ENCODE results near the gene ZDHHC11B.
"Not testable (repeated sequence)": the region's sequence is repeated elsewhere in the genome, so short reads cannot be mapped to it uniquely, and the experiment has no call there.

ZDHHC11B gene, protein sequence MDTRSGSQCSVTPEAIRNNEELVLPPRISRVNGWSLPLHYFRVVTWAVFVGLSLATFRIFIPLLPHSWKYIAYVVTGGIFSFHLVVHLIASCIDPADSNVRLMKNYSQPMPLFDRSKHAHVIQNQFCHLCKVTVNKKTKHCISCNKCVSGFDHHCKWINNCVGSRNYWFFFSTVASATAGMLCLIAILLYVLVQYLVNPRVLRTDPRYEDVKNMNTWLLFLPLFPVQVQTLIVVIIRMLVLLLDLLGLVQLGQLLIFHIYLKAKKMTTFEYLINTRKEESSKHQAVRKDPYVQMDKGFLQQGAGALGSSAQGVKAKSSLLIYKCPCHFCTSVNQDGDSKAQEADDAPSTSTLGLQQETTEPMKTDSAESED

DNA sequence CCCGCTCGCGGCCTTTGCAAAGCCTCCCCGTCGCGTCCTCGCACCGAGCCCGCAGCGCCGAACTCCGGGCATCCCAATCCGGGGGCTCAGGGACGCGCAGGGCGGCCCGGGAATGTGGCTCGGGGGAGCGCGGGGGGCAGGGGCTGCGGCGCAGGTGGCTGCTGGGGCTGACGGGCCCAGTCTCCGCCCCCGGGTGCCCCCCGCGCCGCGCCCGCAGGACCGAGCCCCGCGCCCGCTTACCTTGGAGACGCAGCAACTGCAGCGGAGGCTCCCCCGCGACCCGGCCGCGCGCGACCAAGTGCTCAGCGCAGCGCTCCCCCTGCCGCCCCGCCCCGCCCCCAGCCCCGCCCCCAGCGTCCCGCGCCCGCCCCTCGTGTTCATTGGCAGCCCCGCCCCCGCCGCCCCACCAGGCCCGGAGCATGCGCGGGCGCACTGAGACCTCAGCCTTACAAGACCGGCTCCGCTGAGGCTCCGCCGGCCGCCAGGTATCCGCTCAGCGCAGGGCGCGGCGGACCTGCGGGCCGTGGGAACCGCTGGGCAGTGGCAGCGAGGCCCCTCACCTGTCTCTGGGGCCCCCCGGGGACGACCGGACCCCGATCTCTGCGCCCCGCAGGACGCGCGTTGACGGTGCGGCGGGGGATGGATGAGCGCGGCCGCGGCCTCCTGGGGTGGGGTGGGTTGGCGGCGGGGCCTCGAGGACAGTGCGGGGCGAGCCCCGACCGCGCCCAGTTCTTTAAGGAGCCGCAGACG, at the start of gene ZDHHC11B:
TSS of gene ZDHHC11B (minus strand) at position 302 of the 750 bp plus-strand sequence. CDS start 17,810 bp downstream, outside the sequence.
- DNase-seq = peak; percentile 91

DNA sequence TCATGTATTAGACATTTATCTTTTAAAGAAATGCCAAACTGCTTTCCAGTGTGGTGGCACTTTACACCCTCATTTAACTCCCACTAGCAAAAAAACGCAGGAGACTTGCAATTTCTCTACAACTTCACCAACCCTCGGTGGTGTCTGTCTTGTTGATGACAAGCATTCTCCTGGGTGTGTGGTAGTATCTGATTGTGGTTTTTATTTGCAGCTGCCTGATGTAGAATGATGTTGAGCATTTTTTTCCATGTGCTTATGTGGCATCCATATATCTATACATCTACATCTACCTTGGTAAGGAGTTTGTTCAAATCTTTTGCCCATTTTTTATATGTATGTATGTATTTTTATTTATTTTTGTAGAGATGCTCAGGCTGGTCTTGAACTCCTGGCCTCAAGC, 49.5 kb upstream of the ZDHHC11B start:
- DNase-seq = not testable (repeated sequence)

DNA sequence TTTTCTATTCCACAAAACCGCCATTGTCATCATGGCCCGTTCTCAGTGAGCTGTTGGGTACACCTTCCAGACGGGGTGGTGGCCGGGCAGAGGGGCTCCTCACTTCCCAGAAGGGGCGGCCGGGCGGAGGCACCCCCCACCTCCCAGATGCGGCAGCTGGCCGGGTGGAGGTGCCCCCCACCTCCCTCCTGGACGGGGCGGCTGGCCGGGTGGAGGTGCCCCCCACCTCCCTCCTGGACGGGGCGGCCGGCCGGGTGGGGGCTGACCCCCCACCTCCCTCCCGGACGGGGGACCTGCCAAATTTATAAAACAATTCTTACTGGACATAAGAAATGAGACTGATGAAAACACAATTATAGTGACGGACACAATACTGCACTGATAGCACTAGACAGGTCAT, 43.7 kb upstream of the ZDHHC11B start:
- DNase-seq = not testable (repeated sequence)

DNA sequence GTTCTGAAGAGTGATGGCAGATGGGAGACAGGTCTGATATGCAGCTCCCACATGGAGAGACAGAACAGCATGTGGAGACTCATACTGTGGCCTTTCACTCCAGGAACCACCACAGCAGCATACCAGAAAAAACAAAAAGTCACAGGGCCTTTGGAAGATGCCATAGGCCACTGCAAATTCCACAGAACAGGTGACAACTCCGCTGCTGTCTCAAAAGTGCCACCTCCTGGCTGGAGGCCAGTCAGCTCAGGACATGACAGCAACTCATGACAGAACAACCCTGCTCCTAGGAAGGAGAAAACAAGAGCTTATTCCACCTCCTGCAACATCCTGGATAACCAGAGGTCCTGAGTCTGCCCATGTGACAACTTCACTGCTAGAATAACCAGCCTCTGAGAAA, 41.0 kb upstream of the ZDHHC11B start:
- DNase-seq = not testable (repeated sequence)

DNA sequence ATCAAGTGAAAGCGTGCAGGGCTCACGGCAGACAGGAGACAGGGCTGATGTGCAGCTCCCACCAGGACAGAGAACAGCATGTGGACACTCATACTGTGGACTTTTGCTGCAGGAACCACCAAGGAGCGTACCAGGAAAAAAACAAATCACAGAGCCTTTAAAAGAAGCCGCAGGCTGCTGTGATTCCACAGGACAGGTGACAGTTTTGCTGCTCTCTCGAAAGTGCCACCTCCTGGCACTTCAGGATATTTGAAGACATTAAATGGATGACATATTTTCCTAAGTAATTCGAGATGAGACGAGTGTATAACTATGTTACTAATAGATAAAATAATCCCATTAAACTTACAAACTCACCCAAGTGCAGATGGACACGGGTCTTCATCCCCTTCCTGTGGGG, 37.0 kb upstream of the ZDHHC11B start:
- DNase-seq = no peak

DNA sequence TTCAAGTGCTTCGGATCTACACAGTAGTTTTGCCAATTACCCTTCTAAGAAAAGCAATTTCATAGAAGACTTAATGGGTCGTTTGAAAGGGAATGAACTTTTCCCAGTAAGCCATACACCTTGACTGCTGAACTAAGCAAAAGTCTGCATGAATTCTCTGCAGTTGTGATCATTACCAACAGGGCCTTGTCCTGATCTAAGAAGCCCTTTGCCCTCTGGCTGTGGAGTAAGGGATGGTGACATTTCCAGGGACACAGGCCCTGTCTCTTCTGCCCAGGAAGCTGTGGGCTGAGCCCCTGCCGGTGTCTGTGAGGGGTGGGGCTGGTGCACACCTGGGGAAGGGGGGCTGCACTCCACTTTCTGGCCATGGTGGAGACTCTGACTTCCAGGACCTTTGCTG, 35.7 kb upstream of the ZDHHC11B start:
- no peak for DNase-seq

DNA sequence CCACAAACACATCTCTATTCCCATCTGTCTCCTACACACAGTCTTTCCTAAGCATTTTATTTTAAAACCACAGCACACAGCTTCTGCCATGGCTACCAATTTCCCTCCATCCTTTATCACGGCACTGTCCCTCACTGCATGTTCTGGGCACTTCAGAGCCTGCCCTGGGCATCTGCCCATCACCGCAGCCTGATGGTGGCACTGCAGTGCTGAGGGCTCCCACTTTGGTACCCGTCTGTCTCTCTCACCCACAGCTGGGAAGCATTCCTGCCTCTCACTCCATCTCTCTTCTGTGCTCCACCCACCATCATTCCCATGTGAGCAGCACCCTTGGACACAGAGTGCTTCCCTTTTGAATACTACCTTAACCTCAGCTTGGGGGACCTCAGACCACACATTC, 34.5 kb upstream of the ZDHHC11B start:
- DNase-seq = no peak

DNA sequence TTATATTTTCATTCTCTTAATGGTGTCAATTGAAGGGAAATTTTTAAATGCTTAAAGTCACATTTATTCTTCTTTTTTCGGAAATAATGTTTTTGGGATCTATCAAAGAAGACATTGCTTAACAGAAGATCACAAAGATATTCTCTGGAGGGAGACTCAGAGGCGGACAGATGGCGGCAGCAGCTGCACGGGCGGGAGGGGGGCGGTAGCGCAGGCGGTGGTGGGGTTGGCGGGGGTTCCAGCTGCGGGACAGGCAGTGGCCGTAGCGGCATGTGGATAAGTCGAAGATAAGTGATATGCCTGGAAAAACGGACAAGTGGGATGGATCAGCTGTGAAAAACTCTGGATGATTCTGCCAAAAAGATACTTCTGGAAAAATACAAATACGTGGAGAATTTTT, 31.6 kb upstream of the ZDHHC11B start:
- DNase-seq = no peak

DNA sequence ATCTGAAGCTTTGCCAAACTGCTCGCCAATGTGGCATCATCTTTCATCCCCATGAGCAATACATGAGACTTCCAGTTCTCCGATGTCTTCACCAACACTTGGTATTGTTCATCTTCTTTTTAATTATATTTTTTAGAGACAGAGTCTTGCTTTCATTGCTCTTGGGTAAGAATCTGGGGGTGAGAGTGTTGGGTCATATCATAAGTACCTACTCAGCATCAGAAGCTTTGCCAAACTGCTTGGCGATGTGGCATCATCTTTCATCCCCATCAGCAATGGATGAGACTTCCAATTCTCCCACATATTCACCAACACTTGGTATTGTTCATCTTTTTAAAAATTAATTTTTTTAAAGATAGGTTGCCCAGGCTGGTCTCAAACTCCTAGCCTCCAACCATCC, 30.9 kb upstream of the ZDHHC11B start:
- DNase-seq = no peak

DNA sequence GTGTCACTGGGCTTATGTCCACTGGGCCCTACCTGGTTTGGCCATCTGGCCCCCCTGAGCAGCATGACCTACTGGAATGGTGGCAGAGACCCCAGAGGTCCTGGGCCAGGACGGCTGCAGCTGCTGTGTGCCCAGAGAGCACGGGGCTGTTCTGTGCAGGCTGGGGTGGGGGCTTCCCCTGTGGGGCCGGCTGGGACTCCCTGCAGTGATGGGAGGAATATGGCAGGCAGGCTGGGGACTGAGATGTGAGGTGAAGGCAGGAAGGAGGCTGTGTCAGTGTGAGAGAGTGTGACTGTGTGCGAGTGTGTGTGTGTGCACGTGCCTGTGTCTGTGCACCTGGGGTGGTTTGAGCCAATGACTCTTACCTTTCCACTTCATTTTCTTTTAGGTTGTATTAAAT, 29.0 kb upstream of the ZDHHC11B start:
- not testable (repeated sequence) for DNase-seq

DNA sequence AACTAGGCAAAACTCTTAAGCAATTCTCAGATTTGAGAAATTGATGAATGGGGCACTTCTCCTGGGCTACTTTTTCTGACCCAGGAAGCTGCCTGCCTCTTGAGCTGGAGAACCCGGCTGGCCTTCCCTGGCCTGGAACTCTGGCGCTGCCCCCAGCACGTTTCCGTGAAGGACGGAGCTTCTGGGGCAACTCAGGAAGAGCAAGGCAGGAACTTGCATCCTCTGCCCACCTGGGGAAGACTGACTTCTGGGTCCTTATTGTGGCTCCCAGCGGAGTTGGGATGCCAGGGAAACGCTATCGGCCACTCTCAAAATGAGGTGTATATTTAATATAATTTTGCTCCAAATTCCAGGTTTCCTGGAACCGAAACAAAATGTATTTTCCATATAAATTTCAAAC, 26.9 kb upstream of the ZDHHC11B start:
- DNase-seq = not testable (repeated sequence)

DNA sequence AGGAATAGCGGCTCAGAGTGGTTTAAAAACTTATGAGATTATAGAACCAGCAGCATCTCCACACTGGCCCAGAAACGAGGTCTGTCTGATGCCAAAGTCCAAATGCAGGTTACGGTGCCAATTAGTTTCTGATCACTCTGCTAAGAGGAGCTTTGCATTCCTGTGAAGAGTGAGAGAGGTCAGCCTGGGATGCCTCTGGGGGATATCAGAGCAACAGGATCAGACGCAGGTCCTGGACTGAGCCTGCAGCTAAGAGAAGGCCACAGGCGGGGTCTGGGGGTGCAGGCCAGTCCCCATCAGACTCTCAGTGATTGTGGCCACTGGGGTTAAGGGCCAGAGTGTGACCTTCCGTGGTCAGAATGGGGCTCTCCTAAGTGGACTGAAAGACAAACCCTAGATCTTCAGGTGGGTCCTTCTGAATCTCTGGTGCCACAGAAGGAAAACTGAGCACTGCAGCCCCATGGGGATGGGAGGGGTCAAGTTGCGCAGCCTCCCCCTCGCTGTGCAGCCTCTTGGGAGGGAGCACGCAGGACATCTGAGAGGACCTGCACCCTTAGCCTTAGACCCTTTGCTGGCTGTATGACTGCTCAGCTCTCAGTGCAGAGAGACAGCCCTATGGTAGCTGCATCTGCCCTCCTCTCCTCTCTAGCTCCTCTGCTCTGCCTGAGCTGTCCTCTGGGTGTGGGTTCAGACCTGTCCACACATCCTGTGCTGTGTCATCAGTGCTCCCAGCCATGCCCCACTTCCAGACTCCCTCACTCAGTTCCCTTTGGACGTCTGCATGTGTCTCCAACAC, 23.4 kb upstream of the ZDHHC11B start:
- not testable (repeated sequence) for DNase-seq

DNA sequence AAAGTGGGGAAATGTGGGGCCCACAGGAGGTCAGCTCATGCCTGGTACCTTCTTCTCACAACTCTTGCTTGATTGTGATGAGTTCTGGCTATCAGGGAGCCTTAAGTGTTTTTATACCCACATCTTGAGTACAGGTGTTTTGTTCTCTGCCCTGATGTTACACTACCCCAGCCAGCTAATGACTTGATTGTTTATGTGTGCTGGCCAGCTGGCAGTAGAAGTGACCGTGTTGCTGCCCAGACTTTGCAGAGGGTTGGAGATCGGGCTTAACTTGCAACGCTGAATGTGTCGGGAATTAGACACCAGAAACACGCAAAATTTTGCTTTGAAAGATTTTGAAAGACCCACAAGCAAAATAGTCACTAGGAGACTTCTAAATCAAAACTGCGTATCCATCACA, 16.9 kb upstream of the ZDHHC11B start:
- no peak for DNase-seq

DNA sequence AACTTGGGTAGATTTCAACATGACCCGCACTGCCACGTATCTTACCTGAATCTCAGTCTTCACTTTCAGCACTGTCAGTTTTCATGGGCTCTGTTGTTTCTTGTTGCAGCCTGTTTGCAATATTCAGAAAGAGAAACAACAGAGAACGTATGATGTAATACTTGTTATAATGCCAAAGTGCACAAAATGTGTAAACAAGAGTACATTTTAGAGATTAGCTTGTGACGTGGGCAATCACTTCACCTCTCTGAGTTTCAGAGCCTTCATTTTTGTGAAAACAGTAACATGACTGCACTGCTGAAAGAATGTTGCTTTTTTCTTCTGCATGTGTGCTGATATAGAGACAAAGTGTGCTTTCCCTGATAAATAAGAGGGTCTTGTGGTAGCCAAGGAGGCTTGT, 16.5 kb upstream of the ZDHHC11B start:
- DNase-seq = not testable (repeated sequence)

DNA sequence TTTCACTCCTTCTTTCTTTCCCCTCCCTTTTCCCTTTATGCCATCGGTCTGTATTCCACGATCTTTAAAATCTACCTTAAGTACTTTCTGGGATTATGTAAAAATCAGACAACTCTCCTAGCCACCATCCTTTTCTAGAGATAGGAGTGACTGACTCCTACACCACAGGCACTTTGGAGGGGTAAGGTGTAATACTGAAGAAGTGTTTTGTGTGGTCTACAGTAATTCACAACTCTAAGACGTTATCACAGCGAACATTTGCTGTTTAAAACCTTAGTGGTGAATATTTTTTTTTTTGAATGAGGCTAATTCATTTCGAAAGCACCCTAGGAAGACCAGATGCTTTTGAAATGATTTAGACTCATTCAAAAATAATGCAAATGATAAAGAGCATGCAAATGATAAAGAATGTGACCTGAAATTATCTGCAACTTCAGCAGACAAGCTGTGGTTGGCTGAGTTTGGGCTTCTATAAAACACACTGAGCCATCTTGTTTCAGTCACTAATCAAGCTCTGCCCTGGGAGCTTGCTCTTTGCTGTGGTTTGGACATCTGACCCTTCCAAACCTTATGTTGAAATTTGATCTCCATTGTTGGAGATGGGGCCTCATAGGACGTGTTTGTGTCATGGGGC, 14.1 kb upstream of the ZDHHC11B start:
- DNase-seq = not testable (repeated sequence)

DNA sequence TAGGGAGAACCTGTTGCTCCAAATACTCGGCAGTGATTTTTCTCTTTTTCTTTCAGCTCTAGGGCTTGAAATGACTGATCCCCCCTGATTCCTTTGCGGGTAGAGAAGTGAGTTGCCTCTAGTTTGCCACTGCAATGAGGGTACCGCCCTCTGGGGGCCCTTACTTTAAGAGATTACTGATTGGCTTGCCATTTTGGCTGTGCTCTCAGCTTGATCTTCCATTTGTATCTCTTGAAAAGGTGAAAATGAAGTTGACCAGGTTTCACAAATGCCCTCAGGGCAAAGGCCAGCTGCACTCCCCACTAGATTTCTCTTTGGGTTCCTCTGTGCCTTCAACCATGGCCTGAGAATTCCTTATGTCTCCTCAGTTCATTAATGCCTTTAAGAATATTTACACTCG, 13.5 kb upstream of the ZDHHC11B start:
- not testable (repeated sequence) for DNase-seq

DNA sequence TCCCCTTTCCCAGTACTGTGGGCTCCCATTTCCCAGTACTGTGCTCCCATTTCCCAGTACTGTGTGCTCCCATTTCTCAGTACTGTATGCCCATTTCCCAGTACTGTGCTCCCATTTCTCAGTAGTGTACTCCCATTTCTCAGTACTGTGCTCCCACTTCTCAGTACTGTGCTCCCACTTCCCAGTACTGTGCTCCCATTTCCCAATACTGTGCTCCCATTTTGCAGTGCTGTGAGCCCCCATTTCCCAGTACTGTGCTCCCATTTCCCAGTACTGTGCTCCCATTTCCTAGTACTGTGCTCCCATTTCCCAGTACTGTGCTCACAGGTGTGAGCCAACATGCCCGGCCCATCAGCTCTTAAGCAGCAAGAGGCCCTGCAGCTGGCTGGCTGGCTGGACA, 11.3 kb upstream of the ZDHHC11B start:
- DNase-seq = not testable (repeated sequence)

DNA sequence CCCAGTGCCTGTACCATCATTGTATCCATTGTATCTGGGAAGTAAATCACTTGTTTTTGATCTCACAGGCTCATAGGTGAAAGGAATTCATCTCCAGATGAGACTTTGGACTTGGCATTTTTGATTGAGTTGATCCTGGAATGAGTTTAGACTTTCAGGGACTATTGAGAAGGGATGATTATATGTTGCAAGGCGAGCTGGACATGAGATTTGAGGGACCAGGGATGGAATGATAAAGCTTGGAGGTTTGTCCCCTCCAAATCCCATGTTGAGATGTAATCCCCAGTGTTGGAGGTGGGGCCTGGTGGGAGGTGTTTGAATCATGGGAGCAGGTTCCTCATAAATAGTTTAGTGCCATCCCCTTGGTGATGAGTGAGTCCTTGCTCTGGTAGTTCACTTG, 10.4 kb upstream of the ZDHHC11B start:
- not testable (repeated sequence) for DNase-seq

DNA sequence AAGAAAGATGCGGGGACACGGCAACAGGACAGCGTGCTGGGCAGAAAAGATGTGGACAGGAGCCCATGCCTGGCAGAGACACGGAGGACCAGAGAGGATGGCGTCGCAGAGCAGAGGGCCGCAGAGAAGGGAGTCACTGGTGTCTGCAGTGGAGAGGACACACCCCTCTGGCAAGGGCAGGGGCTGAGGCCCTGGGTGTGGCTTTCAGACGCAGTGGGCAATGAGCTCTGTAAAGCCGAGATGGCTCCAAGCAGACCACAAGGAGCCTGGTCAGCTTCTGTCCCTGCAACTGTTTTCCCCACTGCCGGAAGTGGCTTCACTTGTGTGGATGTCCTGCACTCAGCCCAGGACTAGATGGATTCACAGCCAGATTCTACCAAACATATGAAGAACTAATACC, 4.2 kb upstream of the ZDHHC11B start:
- DNase-seq = not testable (repeated sequence)

DNA sequence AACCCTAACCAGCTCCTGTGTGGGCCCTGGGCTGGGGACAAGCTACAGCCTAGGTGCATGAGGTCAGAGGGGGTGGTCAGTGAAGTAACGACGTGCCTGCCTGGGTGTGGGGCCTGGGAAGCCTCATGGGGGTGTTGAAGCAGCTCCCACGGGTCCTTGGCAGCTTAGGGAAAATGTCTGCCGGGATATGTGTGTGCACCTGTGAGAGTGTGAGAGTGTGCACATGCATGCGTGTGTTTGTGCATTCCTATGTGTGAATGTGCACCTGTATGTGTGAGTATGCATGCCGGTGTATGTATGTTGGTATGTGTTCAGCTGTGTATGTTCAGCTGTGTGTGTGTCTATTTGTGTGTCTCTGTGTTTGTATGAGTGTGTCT, 3.3 kb upstream of the ZDHHC11B start:
- DNase-seq = not testable (repeated sequence)

DNA sequence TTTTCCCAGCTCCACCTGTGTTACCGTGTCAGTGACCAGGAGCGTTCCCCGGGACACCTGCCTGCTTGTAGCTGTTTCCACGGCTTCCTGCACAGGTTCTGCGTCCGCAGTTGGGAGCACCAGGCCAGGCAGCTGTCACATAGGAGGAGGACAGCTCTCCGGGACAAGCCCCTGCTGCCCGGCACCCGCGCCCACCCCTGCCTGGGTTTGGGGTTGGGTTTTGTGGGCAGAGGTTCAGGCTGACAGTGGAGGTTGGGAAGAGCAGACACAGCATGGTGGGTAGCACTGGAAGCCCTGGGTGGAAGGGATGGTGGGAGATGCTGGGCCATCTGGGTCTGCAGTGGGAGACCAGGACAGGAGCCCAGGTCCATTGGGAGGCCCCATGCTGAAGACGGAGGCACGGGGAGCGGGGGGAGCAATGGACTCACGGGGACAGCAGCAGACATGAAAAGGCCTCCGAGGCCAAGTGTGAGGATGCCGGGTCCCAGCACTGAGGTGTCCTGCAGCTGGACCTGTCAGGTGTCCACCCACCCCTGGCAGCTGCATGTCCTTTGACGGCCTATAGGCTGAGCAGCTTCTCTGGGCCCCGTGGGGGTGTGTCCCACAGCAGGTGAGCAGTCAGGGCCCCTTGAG, 2.8 kb upstream of the ZDHHC11B start:
- DNase-seq = not testable (repeated sequence)

DNA sequence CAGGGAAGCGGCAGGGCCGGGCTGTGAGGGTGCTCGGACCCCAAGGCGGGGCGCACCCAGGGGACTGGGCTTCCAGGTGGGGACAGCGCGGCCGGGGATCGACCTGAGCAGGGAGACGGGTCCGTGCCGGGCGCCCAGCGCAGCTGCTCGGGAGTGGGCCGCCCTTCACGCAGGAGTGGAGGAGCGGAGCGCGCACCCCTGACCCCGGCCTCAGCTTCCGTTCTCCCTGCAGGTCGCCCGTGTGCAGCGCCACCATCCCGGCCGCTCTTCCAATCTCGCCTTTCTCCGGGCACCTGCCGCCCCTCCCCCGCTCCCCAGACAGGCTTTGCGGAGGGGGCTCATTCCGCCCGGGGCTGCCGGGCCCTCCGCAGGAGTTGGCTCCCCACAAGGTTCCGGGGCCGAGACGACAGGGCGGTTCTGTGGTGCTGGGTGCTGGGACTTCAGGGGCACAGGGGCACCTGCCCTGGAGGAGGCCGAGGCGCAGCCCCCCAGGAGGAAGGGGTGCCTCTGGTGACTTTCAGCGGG, 714 bp upstream of the ZDHHC11B start:
- DNase-seq = not testable (repeated sequence)
